Neural cell (in vitro differentiated cells): ENCODE measurements around the gene UBL4B. TPM values are rescaled to one million over a fixed set of nuclear protein-coding genes. Genes with fewer than 3 reads are reported as not detected.

ENCODE experiments used
- H2AFZ ChIP-seq: fragments of 200-600, 300-800 bp; sonication (generic), shearing (Covaris generic); 2 replicates; pipeline ENCODE4 v1.6.0; 2014; ENCODE audit warnings: low read depth, mild to moderate bottlenecking, antibody characterized with exemption, low read length, moderate library complexity
- H3F3A ChIP-seq: fragments of 200-600 bp; shearing (Covaris generic); 2 replicates; pipeline ENCODE4 v1.6.1; 2016; ENCODE audit warnings: mild to moderate bottlenecking, moderate library complexity, mixed read lengths, antibody characterized with exemption, low read length; ENCODE audit not compliant: insufficient read depth, poor library complexity, severe bottlenecking
- H3K27ac ChIP-seq: fragments of 200-600, 300-800 bp; sonication (generic), shearing (Covaris generic); 2 replicates; pipeline ENCODE4 v1.5.1; 2014; ENCODE audit warnings: mild to moderate bottlenecking, low read length, moderate library complexity
- H3K27me3 ChIP-seq: fragments of 300-800, 200-600 bp; sonication (generic), shearing (Covaris generic); 2 replicates; pipeline ENCODE4 v1.6.0; 2014; ENCODE audit warnings: mild to moderate bottlenecking, low read depth, low read length, moderate library complexity; ENCODE audit not compliant: insufficient read depth
- H3K36me3 ChIP-seq: fragments of 300-800, 200-600 bp; sonication (generic), shearing (Covaris generic); 2 replicates; pipeline ENCODE4 v1.5.1; 2014; ENCODE audit warnings: mild to moderate bottlenecking, antibody characterized with exemption, low read length, moderate library complexity; ENCODE audit not compliant: insufficient read depth
- H3K4me2 ChIP-seq: fragments of 300-800, 200-600 bp; sonication (generic), shearing (Covaris generic); 2 replicates; pipeline ENCODE4 v1.6.0; 2014; ENCODE audit warnings: mild to moderate bottlenecking, low read length
- H3K4me3 ChIP-seq: fragments of 300-800, 200-600 bp; sonication (generic), shearing (Covaris generic); 2 replicates; pipeline ENCODE4 v1.5.1; 2014; ENCODE audit warnings: mild to moderate bottlenecking, low read length, moderate library complexity
- H3K79me2 ChIP-seq: fragments of 200-600 bp; shearing (Covaris generic); replicated peaks from 2 replicates; pipeline ENCODE4 v1.6.0; 2014; ENCODE audit warnings: mild to moderate bottlenecking, low read length, moderate library complexity; ENCODE audit not compliant: insufficient read depth
- H3K9ac ChIP-seq: fragments of 300-800, 200-600 bp; sonication (generic), shearing (Covaris generic); 2 replicates; pipeline ENCODE4 v1.6.1; 2016; ENCODE audit warnings: mild to moderate bottlenecking, low read length, mixed read lengths
- H3K9me2 ChIP-seq: fragments of 200-600 bp; shearing (Covaris generic); 2 replicates; pipeline ENCODE4 v1.6.1; 2016; ENCODE audit warnings: mild to moderate bottlenecking, low read length, mixed read lengths; ENCODE audit not compliant: insufficient read depth
- H3K9me3 ChIP-seq: fragments of 200-600, 300-800 bp; sonication (generic), shearing (Covaris generic); 2 replicates; pipeline ENCODE4 v1.6.1; 2016; ENCODE audit warnings: mild to moderate bottlenecking, mixed run types, low read length, moderate library complexity, mixed read lengths
- H4K20me1 ChIP-seq: fragments of 200-600 bp; shearing (Covaris generic); 2 replicates; pipeline ENCODE4 v1.6.1; 2016; ENCODE audit warnings: mild to moderate bottlenecking, mixed run types; ENCODE audit not compliant: insufficient read depth
- EP300 ChIP-seq: fragments of 450-650 bp; conservative IDR thresholded peaks from 2 replicates; pipeline ENCODE4 v1.6.1; 2014; ENCODE audit warnings: antibody characterized with exemption, mild to moderate bottlenecking, moderate library complexity; ENCODE audit not compliant: poor library complexity, severe bottlenecking
- EZH2 ChIP-seq: fragments of 200-600, 300-800 bp; shearing (Covaris generic), sonication (generic); IDR thresholded peaks from 2 replicates; pipeline ENCODE4 v1.6.1; 2014; ENCODE audit warnings: antibody characterized with exemption, low read length, borderline replicate concordance, mild to moderate bottlenecking; ENCODE audit not compliant: insufficient read depth, poor library complexity, severe bottlenecking
- MXI1 ChIP-seq: fragments of 450-650 bp; conservative IDR thresholded peaks from 2 replicates; pipeline ENCODE4 v1.6.1; 2014; ENCODE audit warnings: antibody characterized with exemption, mild to moderate bottlenecking; ENCODE audit not compliant: poor library complexity, severe bottlenecking
- POLR2AphosphoS5 ChIP-seq: IDR thresholded peaks from 2 replicates; pipeline ENCODE4 v1.6.1; 2012
- RAD21 ChIP-seq: fragments of 450-650 bp; conservative IDR thresholded peaks from 2 replicates; pipeline ENCODE4 v1.6.1; 2014; ENCODE audit warnings: antibody characterized with exemption, mild to moderate bottlenecking, moderate library complexity
- SMC3 ChIP-seq: fragments of 450-650 bp; conservative IDR thresholded peaks from 2 replicates; pipeline ENCODE4 v1.6.1; 2014; ENCODE audit warnings: antibody characterized with exemption, mild to moderate bottlenecking, moderate library complexity; ENCODE audit not compliant: poor library complexity
- TAF1 ChIP-seq: IDR thresholded peaks from 2 replicates; pipeline ENCODE4 v1.6.1; 2012; ENCODE audit warnings: low read depth
- polyA plus RNA-seq: library from polyadenylated mRNA; depleted of rRNA; stranded (reverse); fragments of >200 nt; gene quantifications from 2 replicates; pipeline ENCODE4 v1.2.3, GENCODE V29; 2014
- TF ChIP-seq, protein P1 (sequence below): IDR thresholded peaks from 2 replicates; pipeline ENCODE4 v1.6.1; 2012; ENCODE audit warnings: borderline replicate concordance

UBL4B gene
- polyA plus RNA-seq, 1 donor from 2014 or later: not detected

DNA sequence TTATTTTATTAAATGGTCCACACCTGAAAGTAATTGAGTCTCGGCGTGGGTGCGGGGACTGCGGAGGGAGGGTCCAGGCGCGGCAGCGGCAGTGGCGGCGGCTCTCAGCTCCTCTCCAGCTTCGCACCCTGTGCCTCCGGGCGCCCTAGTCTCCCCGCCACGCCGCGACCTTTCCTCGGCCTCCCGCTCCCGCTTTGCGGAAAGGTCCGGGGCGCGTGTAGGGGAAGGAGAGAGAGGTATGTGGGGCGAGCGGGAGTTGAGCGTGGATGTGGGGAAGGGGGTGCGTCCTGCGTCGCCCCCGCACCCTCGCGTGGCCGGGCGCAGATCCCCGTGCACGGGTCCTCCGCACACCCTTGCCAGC, 28.4 kb upstream of the UBL4B start:
- H3K4me3 ChIP-seq: peak overlapping the region; percentile 60

GRCh38 chr1:110084227-110085078, 27.8 kb upstream of the UBL4B start:
- peak; percentile 84 for TF ChIP-seq EZH2
- peak; percentile 48 for TF ChIP-seq POLR2AphosphoS5
- no peak for TF ChIP-seq SMC3
- Histone ChIP-seq H3K4me2 (no peak overlapping the region), H3K27ac (no peak overlapping the region), H3K4me3 (peak overlapping the region; percentile 60), H2AFZ (no peak overlapping the region), H3K27me3 (peaks cover 78% of the 10 kb centered on the region), H3K9me2 (no peaks in the 10 kb centered on the region), H4K20me1 (no peaks in the 10 kb centered on the region), H3K79me2 (no peaks in the 10 kb centered on the region), H3F3A (no peaks in the 10 kb centered on the region), H3K9me3 (no peaks in the 10 kb centered on the region), H3K9ac (no peak overlapping the region), H3K36me3 (no peaks in the 10 kb centered on the region)

More for the DNA sequence above, 28.4 kb upstream of the UBL4B start:
- H3K9ac ChIP-seq: no peak overlapping the region
- no peaks in the 10 kb centered on the region for H3K9me3 ChIP-seq
- H3K4me2 ChIP-seq: no peak overlapping the region
- no peaks in the 10 kb centered on the region for H3K36me3 ChIP-seq
- H3K9me2 ChIP-seq: no peaks in the 10 kb centered on the region
- peaks cover 78% of the 10 kb centered on the region for H3K27me3 ChIP-seq
- H4K20me1 ChIP-seq: no peaks in the 10 kb centered on the region
- no peak overlapping the region for H3K27ac ChIP-seq
- no peaks in the 10 kb centered on the region for H3F3A ChIP-seq
- TF ChIP-seq MXI1 (no peak), RAD21 (no peak), POLR2AphosphoS5 (no peak), EP300 (no peak), SMC3 (no peak)
- TF ChIP-seq, protein P1, sequence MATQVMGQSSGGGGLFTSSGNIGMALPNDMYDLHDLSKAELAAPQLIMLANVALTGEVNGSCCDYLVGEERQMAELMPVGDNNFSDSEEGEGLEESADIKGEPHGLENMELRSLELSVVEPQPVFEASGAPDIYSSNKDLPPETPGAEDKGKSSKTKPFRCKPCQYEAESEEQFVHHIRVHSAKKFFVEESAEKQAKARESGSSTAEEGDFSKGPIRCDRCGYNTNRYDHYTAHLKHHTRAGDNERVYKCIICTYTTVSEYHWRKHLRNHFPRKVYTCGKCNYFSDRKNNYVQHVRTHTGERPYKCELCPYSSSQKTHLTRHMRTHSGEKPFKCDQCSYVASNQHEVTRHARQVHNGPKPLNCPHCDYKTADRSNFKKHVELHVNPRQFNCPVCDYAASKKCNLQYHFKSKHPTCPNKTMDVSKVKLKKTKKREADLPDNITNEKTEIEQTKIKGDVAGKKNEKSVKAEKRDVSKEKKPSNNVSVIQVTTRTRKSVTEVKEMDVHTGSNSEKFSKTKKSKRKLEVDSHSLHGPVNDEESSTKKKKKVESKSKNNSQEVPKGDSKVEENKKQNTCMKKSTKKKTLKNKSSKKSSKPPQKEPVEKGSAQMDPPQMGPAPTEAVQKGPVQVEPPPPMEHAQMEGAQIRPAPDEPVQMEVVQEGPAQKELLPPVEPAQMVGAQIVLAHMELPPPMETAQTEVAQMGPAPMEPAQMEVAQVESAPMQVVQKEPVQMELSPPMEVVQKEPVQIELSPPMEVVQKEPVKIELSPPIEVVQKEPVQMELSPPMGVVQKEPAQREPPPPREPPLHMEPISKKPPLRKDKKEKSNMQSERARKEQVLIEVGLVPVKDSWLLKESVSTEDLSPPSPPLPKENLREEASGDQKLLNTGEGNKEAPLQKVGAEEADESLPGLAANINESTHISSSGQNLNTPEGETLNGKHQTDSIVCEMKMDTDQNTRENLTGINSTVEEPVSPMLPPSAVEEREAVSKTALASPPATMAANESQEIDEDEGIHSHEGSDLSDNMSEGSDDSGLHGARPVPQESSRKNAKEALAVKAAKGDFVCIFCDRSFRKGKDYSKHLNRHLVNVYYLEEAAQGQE: no peak
- H2AFZ ChIP-seq: no peak overlapping the region
- no peaks in the 10 kb centered on the region for H3K79me2 ChIP-seq

GRCh38 chr1:110085671-110086070, 26.6 kb upstream of the UBL4B start:
- Histone ChIP-seq H3K27me3 (peaks cover 74% of the 10 kb centered on the region), H4K20me1 (no peaks in the 10 kb centered on the region), H3K9me3 (no peaks in the 10 kb centered on the region), H3K79me2 (no peaks in the 10 kb centered on the region), H3K36me3 (no peaks in the 10 kb centered on the region), H3K4me2 (no peak overlapping the region), H3K9ac (no peak overlapping the region), H3K4me3 (no peak overlapping the region), H2AFZ (no peak overlapping the region), H3K9me2 (no peaks in the 10 kb centered on the region), H3F3A (no peaks in the 10 kb centered on the region), H3K27ac (no peak overlapping the region)
- TF ChIP-seq, protein P1: no peak
- no peak for TF ChIP-seq TAF1
